SK-N-MC (cell line): ENCODE data around the gene FADS2.

ENCODE experiments used
- EZH2 ChIP-seq: fragments of 200-600 bp; sonication (generic); IDR thresholded peaks from one replicate; pipeline ENCODE4 v1.6.1; 2017; ENCODE audit warnings: antibody characterized with exemption
- FOXP2 ChIP-seq: optimal IDR thresholded peaks from 2 replicates; pipeline ENCODE3; 2011; ENCODE audit warnings: mild to moderate bottlenecking, moderate library complexity; ENCODE audit not compliant: insufficient read depth; ENCODE audit errors: extremely low read length, control extremely low read depth
- POLR2AphosphoS5 ChIP-seq: IDR thresholded peaks from 2 replicates; pipeline ENCODE4 v1.6.1; 2012; ENCODE audit warnings: mild to moderate bottlenecking, low read depth, low read length, borderline replicate concordance

- TF ChIP-seq POLR2AphosphoS5 (no peak; the same call in 1 of the 2 replicates), EZH2 (no peak), FOXP2 (no peak)
Measured at GRCh38 chr11:61833471-61833870, 5.4 kb downstream of the FADS2 start.
